Middle frontal gyrus (tissue), 1 donor: ENCODE data around the gene BICD1.
"Not testable (repeated sequence)": the region's sequence is repeated elsewhere in the genome, so short reads cannot be mapped to it uniquely, and the experiment has no call there.

Experiments
- DNase-seq: peaks from one replicate; pipeline ENCODE4 v3.0.0-alpha.2; 2015; ENCODE audit warnings: low spot score; ENCODE audit errors: extremely low spot score

BICD1 gene

DNA sequence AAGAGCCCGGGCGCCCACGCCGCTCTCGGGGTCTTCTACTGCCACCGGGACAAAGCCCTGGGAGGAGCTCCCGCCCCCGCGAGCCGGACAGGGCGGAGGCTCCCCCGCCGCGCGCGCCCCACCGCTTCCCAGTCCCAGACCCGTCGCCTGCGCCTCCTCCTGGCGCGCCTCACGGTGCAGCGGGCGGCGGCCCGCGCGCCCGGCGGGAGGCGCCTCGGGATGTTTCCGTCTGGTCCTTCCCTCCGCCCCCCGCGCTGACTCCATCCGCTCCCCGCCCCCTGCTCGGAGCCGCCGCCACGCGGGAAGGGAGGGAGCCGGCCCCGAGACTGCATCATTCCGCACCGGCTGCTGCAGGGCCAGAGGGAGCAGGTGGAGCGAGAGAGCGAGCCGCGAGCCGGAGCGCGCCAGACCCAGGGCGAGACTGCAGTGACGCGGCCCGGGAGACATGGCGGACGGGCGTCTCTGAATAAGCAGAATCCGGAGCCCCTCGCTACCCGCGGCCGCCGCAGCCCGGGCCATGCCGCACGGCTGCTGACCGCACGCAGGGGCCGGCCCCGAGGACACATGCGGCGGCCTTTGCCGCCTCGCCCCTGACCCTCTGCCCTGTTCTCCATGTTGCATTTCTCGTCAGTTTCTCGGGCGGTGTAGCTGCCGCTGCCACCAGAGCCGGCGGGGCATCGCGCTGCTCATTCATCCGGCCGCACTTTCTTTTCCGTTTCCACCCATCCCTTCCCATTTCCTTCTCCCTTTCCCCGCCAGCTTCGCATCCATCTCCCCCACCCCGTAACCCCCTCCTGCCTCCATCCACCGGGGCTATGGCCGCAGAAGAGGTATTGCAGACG, at the start of gene BICD1:
TSS of gene BICD1 (plus strand) at position 331 of the 842 bp plus-strand sequence. CDS start at position 816, 485 bp downstream.
- peak; percentile 81 for DNase-seq

- no peak for DNase-seq
Observed at GRCh38 chr12:32061033-32061432, 45.6 kb upstream of the BICD1 start.

GRCh38 chr12:32062881-32063280, 43.8 kb upstream of the BICD1 start:
- DNase-seq: no peak

DNA sequence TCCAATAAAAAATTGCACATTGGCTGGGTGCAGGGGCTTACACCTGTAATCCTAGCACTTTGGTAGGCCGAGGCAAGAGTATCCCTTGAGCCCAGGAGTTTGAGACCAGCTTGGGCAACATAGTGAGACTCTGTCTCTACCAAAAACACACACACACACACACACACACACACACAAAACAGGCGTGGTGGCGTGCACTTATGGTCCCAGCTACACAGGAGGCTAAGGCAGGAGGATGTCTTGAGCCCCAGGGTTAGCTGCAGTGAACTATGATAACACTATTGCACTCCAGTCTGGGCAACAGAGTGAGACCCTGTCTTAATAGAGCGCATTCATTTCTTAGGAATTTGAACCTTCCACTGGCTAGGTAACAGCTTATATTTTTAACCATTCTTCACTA, 42.9 kb upstream of the BICD1 start:
- DNase-seq: no peak

DNA sequence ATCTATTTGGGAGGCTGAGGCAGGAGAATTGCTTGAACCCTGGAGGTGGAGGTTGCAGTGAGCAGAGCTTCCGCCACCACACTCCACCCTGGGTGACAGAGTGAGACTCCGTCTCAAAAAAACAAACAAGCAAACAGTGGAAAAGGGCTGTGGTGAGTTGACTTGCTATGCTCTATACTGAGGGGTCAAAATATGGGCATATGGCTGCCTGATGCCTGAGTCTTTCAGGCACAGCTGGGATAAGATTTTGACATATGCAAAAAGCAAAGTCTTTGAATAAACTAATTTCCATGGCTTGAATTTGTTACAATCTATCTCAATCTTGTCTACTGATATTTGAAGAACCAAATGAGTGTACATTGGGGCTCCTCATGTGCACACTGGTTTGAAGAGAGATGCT, 40.4 kb upstream of the BICD1 start:
- DNase-seq: no peak

- no peak for DNase-seq
Observed at GRCh38 chr12:32069071-32069470, 37.6 kb upstream of the BICD1 start.

DNA sequence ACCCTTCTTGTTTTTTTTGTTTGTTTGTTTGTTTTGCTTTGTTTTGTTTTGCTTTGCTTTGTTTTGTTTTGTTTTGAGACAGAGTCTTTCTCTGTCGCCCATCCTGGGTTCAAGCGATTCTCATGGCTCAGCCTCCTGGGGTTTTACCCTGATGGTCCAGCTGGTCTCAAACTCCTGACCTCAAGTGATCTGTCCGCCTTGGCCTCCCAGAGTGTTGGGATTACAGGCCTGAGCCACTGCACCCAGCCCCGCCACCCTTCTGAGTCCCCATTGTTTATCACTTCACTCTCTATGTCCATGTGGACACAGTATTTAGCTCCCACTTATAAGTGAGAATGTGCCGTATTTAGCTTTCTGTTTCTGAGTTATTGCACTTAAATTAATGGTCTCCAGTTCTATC, 36.9 kb upstream of the BICD1 start:
- DNase-seq: no peak

GRCh38 chr12:32070370-32070769, 36.3 kb upstream of the BICD1 start:
- DNase-seq: no peak

GRCh38 chr12:32072102-32072501, 34.5 kb upstream of the BICD1 start:
- DNase-seq: no peak

DNA sequence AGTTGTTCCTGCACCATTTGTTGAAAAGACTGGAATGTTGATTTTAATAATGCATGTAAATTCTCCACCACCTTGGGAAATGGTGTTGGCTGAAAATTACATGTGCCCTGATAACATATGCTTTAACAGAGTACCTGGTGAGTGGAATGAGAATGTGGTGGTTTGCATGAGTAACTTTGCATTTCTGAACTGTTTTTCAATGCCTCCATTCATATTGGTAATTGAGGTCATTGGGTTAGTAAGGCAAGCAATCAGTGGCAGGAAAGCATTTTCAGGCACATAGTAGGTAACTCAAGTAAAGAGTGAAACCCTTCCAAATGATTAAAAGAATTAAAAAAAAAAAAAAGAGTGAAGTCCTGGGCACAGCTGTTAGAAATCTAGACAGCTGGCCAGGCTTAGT, 32.2 kb upstream of the BICD1 start:
- no peak for DNase-seq

- no peak for DNase-seq
Observed at GRCh38 chr12:32076941-32077340, 29.7 kb upstream of the BICD1 start.

DNA sequence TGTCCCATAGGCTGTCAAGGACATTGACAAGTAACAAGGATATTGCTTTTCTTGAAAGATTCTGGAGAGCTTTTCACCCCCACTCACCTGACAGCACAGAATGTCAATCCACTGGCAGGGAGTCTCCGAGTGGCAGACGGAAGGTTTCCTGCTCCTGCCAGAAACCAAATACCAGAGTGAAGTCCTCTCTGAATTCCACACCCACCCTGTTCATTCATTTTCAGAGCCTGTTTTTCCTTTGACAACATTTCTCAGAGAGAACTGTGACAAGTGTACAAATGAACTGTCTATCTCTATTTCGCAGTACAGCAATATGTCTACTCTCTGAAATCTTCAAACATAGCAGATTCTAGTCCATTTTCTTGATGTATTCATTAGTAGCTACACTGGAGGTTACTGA, 26.2 kb upstream of the BICD1 start:
- DNase-seq: no peak

DNA sequence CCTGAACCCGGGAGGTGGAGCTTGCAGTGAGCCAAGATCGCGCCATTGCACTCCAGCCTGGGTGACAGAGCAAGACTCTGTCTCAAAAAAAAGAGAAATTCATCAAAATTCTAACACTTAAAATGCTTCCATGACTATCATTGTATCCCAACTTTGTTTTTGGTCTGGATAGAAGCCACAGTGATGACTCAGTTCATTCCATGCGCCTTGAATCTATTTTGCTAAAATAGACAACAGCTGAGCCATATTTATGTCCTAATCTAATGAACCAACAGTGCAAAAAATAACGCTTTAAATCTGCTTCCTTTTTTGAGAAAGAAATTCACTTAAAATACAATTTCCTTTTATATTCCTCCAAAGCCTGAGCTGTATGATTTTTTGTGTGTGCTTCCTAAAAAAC, 23.2 kb upstream of the BICD1 start:
- DNase-seq: peak; percentile 39

DNA sequence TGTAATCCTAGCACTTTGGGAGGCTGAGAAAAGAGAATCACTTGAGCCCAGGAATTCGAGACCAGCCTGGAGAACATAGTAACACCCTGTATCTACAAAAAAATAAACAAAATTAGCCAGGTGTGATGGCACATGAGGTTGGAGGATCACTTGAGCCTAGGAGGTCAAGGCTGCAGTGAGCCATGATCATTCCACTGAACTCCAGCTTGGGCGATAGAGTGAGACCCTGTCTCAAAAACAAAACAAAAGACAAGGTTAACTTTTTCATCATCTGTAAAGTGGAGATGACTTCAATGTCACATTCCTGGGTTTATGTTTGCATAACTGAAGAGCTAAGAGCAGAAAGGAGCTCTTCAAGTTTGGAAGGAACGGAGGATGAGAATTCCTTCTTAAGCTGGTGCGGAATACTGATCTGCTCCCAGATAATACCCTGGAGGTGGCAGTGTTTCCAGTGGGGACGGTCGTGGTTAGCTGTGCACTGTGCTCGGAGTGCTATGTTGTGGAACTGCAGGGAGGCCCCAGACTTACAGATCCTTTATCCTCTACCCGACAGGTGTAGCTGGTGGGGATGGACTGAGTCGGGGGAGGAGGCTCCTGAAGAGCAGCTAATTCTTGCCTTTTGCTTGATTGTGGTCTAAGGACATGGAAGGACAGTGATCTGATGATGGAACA, 22.5 kb upstream of the BICD1 start:
- DNase-seq: no peak

- no peak for DNase-seq
Observed at GRCh38 chr12:32084753-32085152, 21.9 kb upstream of the BICD1 start.

DNA sequence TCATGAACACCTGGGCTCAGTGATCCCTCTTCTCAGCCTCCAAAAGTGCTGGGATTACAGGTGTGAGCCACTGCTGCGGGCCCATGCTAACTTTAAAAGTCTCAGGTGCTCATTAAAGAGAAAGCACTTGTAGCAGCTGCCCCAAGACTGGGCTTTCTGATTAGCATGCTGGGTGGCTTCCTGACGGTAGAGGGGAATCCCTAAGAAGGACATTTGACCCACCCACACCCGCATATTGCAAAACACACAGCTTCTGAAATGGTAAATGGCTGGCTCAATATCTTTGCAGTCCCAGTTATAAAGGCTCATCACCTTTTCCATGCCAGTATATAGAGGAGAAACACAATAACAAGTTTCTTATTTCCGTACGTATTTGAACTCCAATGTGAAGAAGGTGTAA, 19.3 kb upstream of the BICD1 start:
- no peak for DNase-seq

DNA sequence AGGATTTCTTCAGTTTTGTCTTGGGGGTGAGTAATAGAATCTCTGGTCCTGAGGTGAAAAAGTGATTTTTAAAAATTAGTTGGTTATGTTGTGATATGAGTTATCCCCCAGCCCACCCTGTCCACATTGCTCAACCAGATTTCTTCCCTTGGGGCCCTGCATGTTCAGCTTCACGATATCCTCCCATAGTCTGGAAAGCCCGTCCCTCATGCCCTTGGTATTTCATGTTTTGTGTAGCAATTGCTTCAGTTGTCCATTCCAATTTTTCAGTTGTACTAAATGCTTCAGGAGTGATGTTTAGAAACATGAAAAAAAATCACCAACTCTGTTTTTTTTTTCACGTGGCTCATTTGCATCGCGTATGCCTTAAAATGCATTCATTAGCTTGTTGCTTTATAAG, 17.5 kb upstream of the BICD1 start:
- no peak for DNase-seq

- no peak for DNase-seq
Observed at GRCh38 chr12:32089586-32089985, 17.1 kb upstream of the BICD1 start.

GRCh38 chr12:32091696-32092095, 15.0 kb upstream of the BICD1 start:
- DNase-seq: no peak

GRCh38 chr12:32098112-32098511, 8.5 kb upstream of the BICD1 start:
- DNase-seq: no peak

DNA sequence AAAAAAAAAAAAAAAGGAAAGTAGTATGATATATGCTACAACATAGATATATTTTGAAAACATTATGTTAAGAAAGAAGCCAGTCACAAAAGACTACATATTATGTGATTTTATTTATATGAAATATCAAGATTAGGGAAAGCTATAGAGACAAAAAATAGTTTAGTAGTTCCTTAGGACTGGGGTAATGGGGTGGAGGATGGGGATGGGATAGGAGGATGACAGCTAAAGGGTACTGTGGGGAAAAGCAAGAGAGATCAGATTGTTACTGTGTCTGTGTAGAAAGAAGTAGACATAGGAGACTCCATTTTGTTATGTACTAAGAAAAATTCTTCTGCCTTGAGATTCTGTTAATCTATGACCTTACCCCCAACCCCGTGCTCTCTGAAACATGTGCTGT, 7.4 kb upstream of the BICD1 start:
- DNase-seq: not testable (repeated sequence)

GRCh38 chr12:32100361-32100760, 6.3 kb upstream of the BICD1 start:
- no peak for DNase-seq

GRCh38 chr12:32100888-32101287, 5.8 kb upstream of the BICD1 start:
- no peak for DNase-seq
